HT-29 (cell line): Measurements from ENCODE around the gene CCDC170. TPM values are rescaled to one million over a fixed set of nuclear protein-coding genes. Genes with fewer than 3 reads are reported as not detected.
"Not testable (repeated sequence)": the region's sequence is repeated elsewhere in the genome, so short reads cannot be mapped to it uniquely, and the experiment has no call there.

Source experiments
- DNase-seq: peaks from one replicate; pipeline ENCODE4 v3.0.0-alpha.2; 2015; ENCODE audit warnings: low spot score
- total RNA-seq: library from RNA; depleted of rRNA; stranded (reverse); fragments of >200 nt; shearing (Covaris generic); gene quantifications from 2 replicates; pipeline ENCODE4 v1.2.3, GENCODE V29; 2014; rRNA removed

The CCDC170 gene, protein sequence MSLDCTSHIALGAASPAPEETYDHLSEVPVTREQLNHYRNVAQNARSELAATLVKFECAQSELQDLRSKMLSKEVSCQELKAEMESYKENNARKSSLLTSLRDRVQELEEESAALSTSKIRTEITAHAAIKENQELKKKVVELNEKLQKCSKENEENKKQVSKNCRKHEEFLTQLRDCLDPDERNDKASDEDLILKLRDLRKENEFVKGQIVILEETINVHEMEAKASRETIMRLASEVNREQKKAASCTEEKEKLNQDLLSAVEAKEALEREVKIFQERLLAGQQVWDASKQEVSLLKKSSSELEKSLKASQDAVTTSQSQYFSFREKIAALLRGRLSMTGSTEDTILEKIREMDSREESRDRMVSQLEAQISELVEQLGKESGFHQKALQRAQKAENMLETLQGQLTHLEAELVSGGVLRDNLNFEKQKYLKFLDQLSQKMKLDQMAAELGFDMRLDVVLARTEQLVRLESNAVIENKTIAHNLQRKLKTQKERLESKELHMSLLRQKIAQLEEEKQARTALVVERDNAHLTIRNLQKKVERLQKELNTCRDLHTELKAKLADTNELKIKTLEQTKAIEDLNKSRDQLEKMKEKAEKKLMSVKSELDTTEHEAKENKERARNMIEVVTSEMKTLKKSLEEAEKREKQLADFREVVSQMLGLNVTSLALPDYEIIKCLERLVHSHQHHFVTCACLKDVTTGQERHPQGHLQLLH
- 0.05 and 1.6 TPM in 2 replicates for total RNA-seq

DNA sequence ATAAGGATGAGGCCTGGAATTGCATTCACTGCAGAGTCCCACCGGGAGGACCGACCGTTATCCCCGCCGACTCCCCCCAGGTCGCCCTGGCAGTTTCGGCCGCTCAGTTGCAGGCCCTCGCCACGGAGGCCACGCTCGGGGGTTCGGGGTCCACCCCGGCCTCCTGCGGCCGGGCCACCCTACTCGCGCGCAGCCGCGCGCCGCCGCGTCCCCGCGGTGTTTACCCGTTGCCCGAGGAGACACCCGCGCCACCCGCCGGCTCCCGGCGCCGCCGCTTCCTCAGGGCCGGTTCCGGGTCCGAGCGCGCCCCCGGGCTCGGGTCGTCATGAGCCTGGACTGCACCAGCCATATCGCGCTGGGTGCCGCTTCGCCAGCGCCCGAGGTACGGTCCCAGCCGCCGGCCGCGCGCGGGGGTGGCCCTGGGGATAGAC is at the start of gene CCDC170:
Gene CCDC170, plus strand, starts transcription at position 214 of the 431 bp plus-strand sequence. Its CDS starts 112 bp downstream, at position 326.
- no peak for DNase-seq

DNA sequence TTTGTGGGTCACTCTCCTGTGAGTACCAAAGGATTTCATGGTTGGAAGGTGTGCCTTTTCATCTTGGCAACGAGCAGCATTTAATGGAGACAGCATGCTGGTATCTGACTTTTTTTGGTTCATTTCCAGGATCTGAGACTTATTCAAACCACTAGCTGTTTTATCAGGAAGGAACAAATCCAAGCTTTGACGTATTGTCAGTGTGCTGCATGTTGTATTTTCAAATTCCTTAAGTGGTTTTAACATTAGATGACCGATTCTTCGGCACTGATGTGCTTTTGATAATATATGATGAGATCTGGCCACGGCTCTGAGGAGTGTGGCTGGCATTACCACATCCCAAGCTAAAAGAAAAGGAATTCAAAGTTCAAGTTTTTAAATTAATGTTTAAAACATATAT is 48.3 kb upstream of the CCDC170 start:
- DNase-seq: no peak

GRCh38 chr6:151447237-151447636 is 46.6 kb upstream of the CCDC170 start:
- DNase-seq: no peak

DNA sequence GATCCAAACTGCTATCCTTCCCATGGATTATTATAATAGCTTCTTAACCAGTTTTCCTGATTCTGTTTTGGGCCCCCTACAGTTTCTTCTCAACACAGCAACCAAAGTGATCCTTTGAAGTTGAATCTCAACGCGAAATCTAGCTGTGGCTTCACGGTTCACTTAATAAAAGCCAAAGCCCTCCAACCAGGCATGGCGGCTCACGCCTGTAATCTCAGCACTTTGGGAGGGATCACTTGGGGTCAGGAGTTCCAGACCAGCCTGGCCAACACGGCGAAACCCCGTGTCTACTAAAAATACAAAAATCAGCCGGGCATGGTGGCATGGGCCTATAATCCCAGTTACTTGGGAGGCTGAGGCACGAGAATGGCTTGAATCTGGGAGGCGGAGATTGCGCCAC is 45.2 kb upstream of the CCDC170 start:
- no peak for DNase-seq

DNA sequence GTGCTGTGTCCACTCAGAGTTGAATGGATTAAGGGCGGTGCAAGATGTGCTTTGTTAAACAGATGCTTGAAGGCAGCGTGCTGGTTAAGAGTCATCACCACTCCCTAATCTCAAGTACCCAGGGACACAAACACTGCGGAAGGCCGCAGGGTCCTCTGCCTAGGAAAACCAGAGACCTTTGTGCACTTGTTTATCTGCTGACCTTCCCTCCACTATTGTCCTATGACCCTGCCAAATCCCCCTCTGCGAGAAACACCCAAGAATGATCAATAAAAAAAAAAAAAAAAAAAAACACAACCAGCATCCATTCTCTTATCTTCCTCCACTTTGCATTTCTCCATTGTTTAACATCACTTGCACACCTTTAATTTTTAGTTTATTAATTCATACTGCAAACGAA is 42.9 kb upstream of the CCDC170 start:
- not testable (repeated sequence) for DNase-seq

DNA sequence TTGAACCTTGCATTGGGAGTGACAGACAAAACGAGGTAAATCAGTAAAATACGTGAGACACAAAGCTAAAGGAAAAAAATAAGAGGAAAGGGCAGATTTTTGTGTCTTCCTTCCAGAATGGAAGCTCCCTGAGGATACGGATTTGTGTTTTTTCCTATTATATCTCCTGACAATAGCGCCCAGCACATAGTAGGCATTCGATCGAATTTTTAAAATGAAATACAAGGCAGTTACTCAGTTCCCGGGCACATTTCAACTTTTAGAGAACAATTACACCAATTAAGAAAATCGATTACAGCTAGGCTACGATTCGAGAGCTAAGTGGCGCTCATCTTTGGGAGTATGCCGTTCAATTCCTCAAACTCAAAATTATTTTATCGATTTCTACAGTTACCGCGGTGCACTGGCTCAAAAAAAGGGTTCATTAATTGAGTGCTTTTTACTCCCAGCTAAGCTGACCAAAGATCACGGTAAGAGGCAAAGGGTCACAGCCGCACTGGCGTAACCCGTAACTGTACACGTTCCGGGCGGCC is 42.3 kb upstream of the CCDC170 start:
- no peak for DNase-seq

GRCh38 chr6:151451950-151452749 is 41.7 kb upstream of the CCDC170 start, which contains the start of gene RMND1:
RMND1 (minus strand) TSS chr6:151452126; CDS start chr6:151445811, 6,315 bp downstream.
- DNase-seq: peak; percentile 99

DNA sequence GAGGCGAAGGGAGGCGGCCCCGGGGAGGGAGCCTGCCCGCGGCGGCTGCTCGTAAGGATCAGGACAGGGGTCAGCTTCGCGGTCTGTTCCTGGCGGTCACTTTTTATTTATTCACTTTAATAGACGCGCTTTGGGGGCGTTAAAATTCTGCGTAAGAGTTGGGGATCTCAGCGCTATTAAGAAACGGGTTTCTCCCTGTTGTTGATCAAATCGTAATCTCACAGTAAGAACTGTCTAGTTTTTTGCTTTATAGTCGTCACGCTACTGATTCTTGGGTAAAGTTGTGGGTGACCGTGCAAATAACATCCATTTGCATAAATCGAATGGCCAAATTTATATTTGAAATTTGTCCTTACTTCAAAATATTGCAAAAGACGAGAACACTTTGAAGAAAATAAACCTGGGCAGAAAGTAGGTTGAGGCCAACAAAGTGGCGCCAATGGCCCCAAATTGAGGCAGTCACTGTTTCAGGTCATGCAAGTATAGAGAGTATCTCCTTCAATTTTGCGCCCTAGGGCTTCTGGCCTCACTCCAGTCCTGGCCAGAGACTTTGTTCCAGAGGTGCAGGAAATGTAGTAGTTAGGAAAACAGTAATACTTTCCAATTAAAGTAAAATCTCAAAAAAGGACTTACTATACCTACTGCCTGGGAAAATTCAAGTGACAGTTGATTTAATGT is 40.9 kb upstream of the CCDC170 start:
- no peak for DNase-seq

- not testable (repeated sequence) for DNase-seq
Observed at GRCh38 chr6:151455751-151456398, 37.9 kb upstream of the CCDC170 start.

- DNase-seq: no peak
Observed at GRCh38 chr6:151461673-151462072, 32.1 kb upstream of the CCDC170 start.

DNA sequence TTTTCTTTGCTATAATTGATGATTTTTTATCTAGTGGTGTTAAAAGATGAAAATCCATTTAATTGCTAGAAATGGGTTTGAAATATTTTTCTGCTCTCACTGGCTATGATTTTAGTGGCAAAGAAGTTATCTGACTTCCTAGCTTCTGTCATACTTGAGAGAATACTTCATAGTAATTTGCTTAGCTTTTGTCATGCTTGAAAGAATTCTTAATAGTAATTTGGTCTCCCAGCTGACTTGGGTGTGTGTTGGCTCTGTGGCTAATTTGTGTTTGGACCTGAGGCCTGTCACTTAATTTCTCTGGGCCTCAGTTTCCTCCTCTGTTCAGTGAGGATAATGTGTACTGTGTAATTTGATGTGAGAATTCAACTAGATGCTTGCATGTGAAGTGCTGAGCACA is 29.1 kb upstream of the CCDC170 start:
- no peak for DNase-seq

DNA sequence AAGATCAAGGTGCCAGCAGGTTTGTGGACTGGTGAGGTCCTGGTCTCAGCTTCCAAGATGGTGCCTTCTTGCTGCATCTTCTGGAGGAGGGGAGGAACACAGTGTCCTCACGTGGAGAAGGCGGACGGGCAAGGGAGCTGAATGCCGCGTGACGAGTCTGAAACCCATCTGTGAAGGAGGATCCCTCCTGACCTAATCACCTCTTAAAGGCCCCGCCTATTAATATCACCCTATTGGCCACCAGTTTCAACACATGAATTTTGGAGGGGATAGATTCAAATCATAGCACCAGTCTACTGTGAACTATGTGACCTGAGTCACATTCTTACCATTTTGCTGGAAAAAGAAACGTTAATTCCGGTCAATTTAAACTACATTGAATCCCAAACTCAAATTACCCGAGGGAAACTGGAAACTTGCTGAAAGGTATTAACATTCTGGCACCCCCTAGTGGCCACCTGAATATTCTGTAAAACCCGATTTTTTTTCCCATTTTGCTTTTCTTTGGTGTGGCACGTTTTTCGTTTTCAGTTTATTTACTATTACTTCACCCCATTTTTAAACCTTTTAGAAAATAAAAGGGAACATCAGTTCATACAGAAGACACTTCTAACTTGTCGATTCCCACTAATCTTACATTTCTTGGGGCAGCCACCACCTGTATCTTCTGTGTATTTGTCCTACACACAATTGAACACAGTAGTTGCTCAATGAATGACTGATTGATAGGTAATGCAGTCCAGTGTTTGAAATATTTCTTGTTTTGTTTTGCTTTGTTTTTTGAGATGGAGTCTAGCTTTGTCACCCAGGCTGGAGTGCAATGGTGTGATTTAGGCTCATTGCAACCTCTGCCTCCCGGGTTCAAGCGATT is 17.9 kb upstream of the CCDC170 start:
- peak; percentile 60 for DNase-seq

DNA sequence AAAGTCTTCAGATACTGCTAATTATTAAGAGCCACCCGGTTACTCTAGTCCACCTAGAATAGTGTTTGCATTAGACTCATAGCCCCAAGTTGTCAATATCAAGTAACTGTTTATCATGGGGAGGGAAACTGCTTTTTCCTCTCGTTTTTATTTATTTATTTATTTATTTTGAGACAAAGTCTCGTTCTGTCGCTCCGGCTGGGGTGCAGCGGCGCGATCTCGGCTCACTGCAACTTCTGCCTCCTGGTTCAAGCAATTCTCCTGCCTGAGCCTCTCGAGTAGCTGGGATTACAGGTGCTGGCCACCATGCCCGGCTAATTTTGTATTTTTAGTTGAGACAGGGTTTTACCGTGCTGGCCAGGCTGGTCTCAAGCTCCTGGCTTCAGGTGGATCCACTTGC is 16.1 kb upstream of the CCDC170 start:
- DNase-seq: no peak

DNA sequence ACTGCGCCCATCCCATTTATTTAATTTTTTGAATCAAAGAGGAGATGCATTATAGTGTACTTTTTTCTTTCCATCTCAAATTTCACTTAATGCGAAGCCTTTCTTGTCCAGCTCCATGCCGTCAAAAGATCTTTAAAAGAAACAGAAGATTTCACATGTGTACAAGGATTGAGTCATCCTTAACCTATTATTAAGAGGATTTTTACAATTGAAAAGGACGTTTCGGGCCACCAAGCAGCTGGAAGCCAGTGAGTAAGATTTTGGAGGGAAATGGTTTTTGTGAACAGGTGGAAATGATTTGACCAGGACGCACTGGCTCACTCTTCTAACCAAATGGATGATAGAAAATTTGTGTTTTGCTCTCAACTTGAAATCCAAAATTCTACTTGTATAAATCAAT is 15.1 kb upstream of the CCDC170 start:
- DNase-seq: no peak

- no peak for DNase-seq
Observed at GRCh38 chr6:151481786-151482185, 12.0 kb upstream of the CCDC170 start.

- DNase-seq: no peak
Observed at GRCh38 chr6:151482290-151482689, 11.5 kb upstream of the CCDC170 start.

GRCh38 chr6:151483994-151484393 is 9.8 kb upstream of the CCDC170 start:
- no peak for DNase-seq

DNA sequence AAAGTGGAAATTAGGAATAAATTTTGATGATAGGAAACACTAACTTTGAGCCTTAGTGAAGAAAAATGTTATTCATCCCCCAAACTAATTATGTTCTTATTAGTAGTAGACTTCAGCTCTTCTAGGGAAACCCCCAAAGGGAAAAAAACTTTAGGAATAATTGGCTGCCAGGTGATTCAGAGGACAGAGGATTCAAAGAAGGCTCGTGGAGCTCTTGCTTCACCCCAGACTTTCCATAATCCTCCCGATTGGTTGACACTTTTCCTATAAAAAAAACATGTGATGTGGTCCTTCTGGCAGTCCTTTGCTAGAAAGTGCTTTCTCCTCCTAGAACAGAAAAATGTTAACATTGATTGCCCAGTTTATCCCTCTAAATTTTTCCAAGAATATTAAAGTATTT is 5.6 kb upstream of the CCDC170 start:
- no peak for DNase-seq

DNA sequence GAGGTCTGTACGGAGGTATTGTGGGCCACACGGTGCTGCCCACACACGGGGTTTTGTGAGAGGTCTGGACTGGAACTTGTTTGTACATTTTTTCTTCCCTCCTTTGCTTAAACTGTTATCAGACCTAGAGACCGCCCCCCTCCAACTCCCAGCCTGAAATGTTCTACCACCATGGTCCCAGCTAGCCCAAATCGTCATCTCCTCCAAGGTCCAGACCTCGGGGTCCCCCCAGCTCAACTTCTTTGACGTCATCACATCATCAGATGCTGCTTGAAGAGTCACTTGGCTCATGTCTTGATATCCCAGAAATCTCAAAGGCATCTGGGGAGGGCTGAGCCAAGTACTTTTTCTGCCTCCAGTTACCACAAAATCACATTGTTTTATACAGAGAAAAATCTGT is 2.8 kb upstream of the CCDC170 start:
- DNase-seq: no peak
